DOHH2 (cell line): ENCODE results near the gene THSD7A.

Experiments
- H3F3A ChIP-seq: fragments of 200-600 bp; sonication (generic), shearing (Covaris generic); 2 replicates; pipeline ENCODE4 v1.6.0; 2016; ENCODE audit warnings: antibody characterized with exemption, mild to moderate bottlenecking; ENCODE audit not compliant: control insufficient read depth, insufficient read depth
- H3K27ac ChIP-seq: fragments of 200-600 bp; sonication (generic); 2 replicates; pipeline ENCODE4 v1.5.1; 2014; ENCODE audit warnings: low read depth, mild to moderate bottlenecking, low read length, moderate library complexity
- H3K27me3 ChIP-seq: fragments of 200-600 bp; sonication (generic); 2 replicates; pipeline ENCODE4 v1.6.1; 2014; ENCODE audit warnings: mild to moderate bottlenecking, low read length, mixed read lengths; ENCODE audit not compliant: control insufficient read depth
- H3K36me3 ChIP-seq: fragments of 200-600 bp; sonication (generic); 2 replicates; pipeline ENCODE4 v1.6.1; 2014; ENCODE audit warnings: mild to moderate bottlenecking, low read length, moderate library complexity, mixed read lengths; ENCODE audit not compliant: control insufficient read depth
- H3K4me1 ChIP-seq: fragments of 200-600 bp; sonication (generic); 2 replicates; pipeline ENCODE4 v1.6.1; 2014; ENCODE audit warnings: mild to moderate bottlenecking, low read length, mixed read lengths; ENCODE audit not compliant: control insufficient read depth
- H3K4me2 ChIP-seq: fragments of 200-600 bp; sonication (generic); 2 replicates; pipeline ENCODE4 v1.6.0; 2014; ENCODE audit warnings: mild to moderate bottlenecking, low read length, moderate library complexity
- H3K4me3 ChIP-seq: fragments of 200-600 bp; sonication (generic); 2 replicates; pipeline ENCODE4 v1.5.1; 2014; ENCODE audit warnings: mild to moderate bottlenecking, low read length, mixed read lengths
- H3K79me2 ChIP-seq: fragments of 200-600 bp; sonication (generic); 2 replicates; pipeline ENCODE4 v1.6.1; 2014; ENCODE audit warnings: mild to moderate bottlenecking, low read length, mixed read lengths; ENCODE audit not compliant: control insufficient read depth
- H3K9me2 ChIP-seq: fragments of 200-600 bp; sonication (generic); replicated peaks from 2 replicates; pipeline ENCODE4 v1.6.1; 2014; ENCODE audit warnings: mild to moderate bottlenecking, low read length, mixed read lengths; ENCODE audit not compliant: control insufficient read depth
- H3K9me3 ChIP-seq: fragments of 200-600 bp; sonication (generic); 2 replicates; pipeline ENCODE4 v1.6.1; 2014; ENCODE audit warnings: antibody characterized with exemption, low read length, mixed read lengths; ENCODE audit not compliant: control insufficient read depth, insufficient read depth
- H4K20me1 ChIP-seq: fragments of 200-600 bp; sonication (generic); 2 replicates; pipeline ENCODE4 v1.6.0; 2014; ENCODE audit warnings: low read depth, mild to moderate bottlenecking, antibody characterized with exemption, low read length, moderate library complexity; ENCODE audit not compliant: control insufficient read depth, insufficient read depth
- CTCF ChIP-seq: fragments of 200-600 bp; sonication (generic); IDR thresholded peaks from one replicate; pipeline ENCODE4 v1.5.1; 2014; ENCODE audit warnings: antibody characterized with exemption, mild to moderate bottlenecking, low read depth, low read length; ENCODE audit not compliant: poor library complexity, severe bottlenecking
- EZH2phosphoT487 ChIP-seq: fragments of 200-600 bp; sonication (generic); IDR thresholded peaks from 2 replicates; pipeline ENCODE4 v1.6.1; 2017; ENCODE audit warnings: borderline replicate concordance, mild to moderate bottlenecking, antibody characterized with exemption, low read length, moderate library complexity, mixed read lengths

Gene THSD7A

GRCh38 chr7:11486271-11486670, 345.7 kb downstream of the THSD7A start:
- no peaks in the 10 kb centered on the region for H3K36me3 ChIP-seq
- H4K20me1 ChIP-seq: no peaks in the 10 kb centered on the region
- no peaks in the 10 kb centered on the region for H3K9me3 ChIP-seq
- no peak overlapping the region for H3K4me3 ChIP-seq
- no peak overlapping the region for H3K27ac ChIP-seq
- H3K9me2 ChIP-seq: no peaks in the 10 kb centered on the region
- no peaks in the 10 kb centered on the region for H3K27me3 ChIP-seq
- H3K79me2 ChIP-seq: no peaks in the 10 kb centered on the region
- no peak overlapping the region for H3K4me2 ChIP-seq
- H3K4me1 ChIP-seq: no peaks in the 10 kb centered on the region
- H3F3A ChIP-seq: no peaks in the 10 kb centered on the region
- TF ChIP-seq CTCF (no peak), EZH2phosphoT487 (no peak)

GRCh38 chr7:11485636-11486035, 346.4 kb downstream of the THSD7A start:
- H3F3A ChIP-seq: no peaks in the 10 kb centered on the region
- H3K27me3 ChIP-seq: no peaks in the 10 kb centered on the region
- H3K79me2 ChIP-seq: no peaks in the 10 kb centered on the region
- H3K4me3 ChIP-seq: no peak overlapping the region
- no peaks in the 10 kb centered on the region for H4K20me1 ChIP-seq
- H3K4me2 ChIP-seq: no peak overlapping the region
- H3K9me3 ChIP-seq: no peaks in the 10 kb centered on the region
- TF ChIP-seq CTCF (no peak), EZH2phosphoT487 (no peak)
- H3K4me1 ChIP-seq: no peaks in the 10 kb centered on the region
- no peak overlapping the region for H3K27ac ChIP-seq
- H3K9me2 ChIP-seq: no peaks in the 10 kb centered on the region
- H3K36me3 ChIP-seq: no peaks in the 10 kb centered on the region

- Histone ChIP-seq H3K36me3 (no peaks in the 10 kb centered on the region), H3K4me3 (no peak overlapping the region), H3K4me1 (no peaks in the 10 kb centered on the region), H3K27me3 (no peaks in the 10 kb centered on the region), H4K20me1 (no peaks in the 10 kb centered on the region), H3K9me3 (no peaks in the 10 kb centered on the region), H3F3A (no peaks in the 10 kb centered on the region), H3K9me2 (no peaks in the 10 kb centered on the region), H3K79me2 (no peaks in the 10 kb centered on the region), H3K27ac (no peak overlapping the region), H3K4me2 (no peak overlapping the region)
- TF ChIP-seq CTCF: no peak
- no peak for TF ChIP-seq EZH2phosphoT487
Measured at GRCh38 chr7:11480143-11480542, 351.9 kb downstream of the THSD7A start.

- no peaks in the 10 kb centered on the region for H3K4me1 ChIP-seq
- H3K27me3 ChIP-seq: no peaks in the 10 kb centered on the region
- no peaks in the 10 kb centered on the region for H4K20me1 ChIP-seq
- no peaks in the 10 kb centered on the region for H3K36me3 ChIP-seq
- H3K9me2 ChIP-seq: no peaks in the 10 kb centered on the region
- H3K9me3 ChIP-seq: no peaks in the 10 kb centered on the region
- no peaks in the 10 kb centered on the region for H3K79me2 ChIP-seq
- no peak overlapping the region for H3K27ac ChIP-seq
- no peak overlapping the region for H3K4me2 ChIP-seq
- TF ChIP-seq CTCF: no peak
- no peak for TF ChIP-seq EZH2phosphoT487
- no peak overlapping the region for H3K4me3 ChIP-seq
- H3F3A ChIP-seq: no peaks in the 10 kb centered on the region
Measured at GRCh38 chr7:11478882-11479281, 353.1 kb downstream of the THSD7A start.
